HepG2 (cell line): ENCODE results near the gene BBS4. TPM values are rescaled to one million over a fixed set of nuclear protein-coding genes. Genes with fewer than 3 reads are reported as not detected.

Experiments used
- ATAC-seq: fragments of 200-7000 bp; cut with Tn5 transposase; 3 replicates; pipeline ENCODE4 v1.9.1; 2020; ENCODE audit warnings: mild to moderate bottlenecking, moderate library complexity
- BruUV-seq: library from RNA; stranded (reverse); fragments of 400-500 nt; replicated peaks from 2 replicates; lab custom pipeline; 2021; lab: Mats Ljungman, UMichigan
- CTCF ChIA-PET: fragments of 300-600 bp; formaldehyde crosslinking; extraction: SDS; loops from one replicate; lab custom pipeline; 2021; ENCODE audit warnings: low total read pairs, inconsistent platforms, low intra/inter-chr PET ratio; lab: Yijun Ruan, JAX
- POLR2A ChIA-PET: fragments of 350-600 bp; sonication (Branson Sonifier 250); formaldehyde crosslinking; loops from one replicate; lab custom pipeline; 2020; ENCODE audit warnings: antibody characterized with exemption, inconsistent platforms; lab: Yijun Ruan, JAX
- DNase-seq: peaks from one replicate; pipeline ENCODE4 v3.0.0-alpha.2; 2015; ENCODE audit warnings: low spot score
- FAIRE-seq: peaks from 3 replicates; lab custom pipeline; 2011; peaks lifted over from hg19 to GRCh38; lab: Jason Lieb, UNC
- H2AFZ ChIP-seq: one replicate; pipeline ENCODE4 v1.6.1; 2011; ENCODE audit warnings: low read length, inconsistent platforms
- H3K27ac ChIP-seq: fragments of 300-600 bp; 3 replicates; pipeline ENCODE4 v1.8.0; 2011; ENCODE audit warnings: mixed run types, mild to moderate bottlenecking, mixed read lengths, low read length, inconsistent platforms; ENCODE audit not compliant: insufficient read depth; ENCODE audit errors: extremely low read length
- H3K27me3 ChIP-seq, 2 experiments: fragments of 200-600 bp in 1 of 2; 2 replicates in 1 of 2; 3 replicates in 1 of 2; pipeline versions ENCODE4 v1.6.0 to v1.8.0; 2011; ENCODE audit warnings: low read length in 2 of 2, mild to moderate bottlenecking in 2 of 2, moderate library complexity in 2 of 2, inconsistent platforms in 1 of 2; ENCODE audit not compliant: insufficient read depth in 2 of 2, control insufficient read depth in 1 of 2
- H3K36me3 ChIP-seq, 2 experiments: fragments of 200-600 bp in 1 of 2; replicated peaks in 1 of 2; 2 replicates in 1 of 2; 3 replicates in 1 of 2; pipeline versions ENCODE4 v1.5.1 to v1.8.0; 2011; ENCODE audit warnings: low read length in 2 of 2, inconsistent platforms in 1 of 2; ENCODE audit not compliant: insufficient read depth in 2 of 2, control insufficient read depth in 1 of 2
- H3K4me1 ChIP-seq: 2 replicates; pipeline ENCODE4 v1.5.1; 2012; ENCODE audit warnings: low read length, inconsistent platforms; ENCODE audit not compliant: insufficient read depth
- H3K4me2 ChIP-seq: 2 replicates; pipeline ENCODE4 v1.6.0; 2011; ENCODE audit warnings: low read depth, low read length, inconsistent platforms
- H3K4me3 ChIP-seq, 3 experiments: fragments of 200-600 bp in 1 of 3; sonication (generic), shearing (Covaris generic) in 1 of 3; replicated peaks in 1 of 3; 2 replicates each; pipeline ENCODE4 v1.5.1; 2011 to 2016; ENCODE audit warnings: low read length in 3 of 3, inconsistent platforms in 2 of 3, low read depth in 2 of 3, mild to moderate bottlenecking in 2 of 3, control low read depth in 1 of 3, mixed read lengths in 1 of 3; ENCODE audit not compliant: insufficient read depth in 1 of 3
- H3K79me2 ChIP-seq: one replicate; pipeline ENCODE4 v1.6.1; 2011; ENCODE audit warnings: low read length, inconsistent platforms; ENCODE audit not compliant: insufficient read depth
- H3K9ac ChIP-seq: 2 replicates; pipeline ENCODE4 v1.6.0; 2011; ENCODE audit warnings: mild to moderate bottlenecking, low read depth, low read length, inconsistent platforms; ENCODE audit not compliant: insufficient read depth
- H3K9me3 ChIP-seq: 2 replicates; pipeline ENCODE4 v1.5.1; 2012; ENCODE audit warnings: mild to moderate bottlenecking, low read length
- H4K20me1 ChIP-seq: 2 replicates; pipeline ENCODE4 v1.6.0; 2011; ENCODE audit warnings: inconsistent platforms, mild to moderate bottlenecking, low read length, moderate library complexity; ENCODE audit not compliant: insufficient read depth
- ARNTL ChIP-seq: sonication (generic); formaldehyde crosslinking; IDR thresholded peaks from 2 replicates; pipeline ENCODE4 v1.4.0; 2020; ENCODE audit warnings: mild to moderate bottlenecking, missing genetic modification reagents
- RBM22 ChIP-seq: fragments of 200-400 bp; formaldehyde crosslinking; optimal IDR thresholded peaks from 2 replicates; pipeline ENCODE3; 2017; ENCODE audit warnings: mild to moderate bottlenecking, low read length, moderate library complexity
- SMARCE1 ChIP-seq: fragments of 450-650 bp; IDR thresholded peaks from 2 replicates; pipeline ENCODE4 v1.6.1; 2017; ENCODE audit warnings: borderline replicate concordance
- SNRNP70 ChIP-seq: fragments of 200-400 bp; formaldehyde crosslinking; IDR thresholded peaks from 2 replicates; pipeline ENCODE4 v1.6.1; 2017; ENCODE audit warnings: mild to moderate bottlenecking, low read depth, low read length, moderate library complexity
- SP1 ChIP-seq, 2 experiments: fragments of 450-650 bp in 1 of 2; sonication (generic) in 1 of 2; formaldehyde crosslinking in 1 of 2; IDR thresholded peaks; 2 replicates each; pipeline versions ENCODE4 v1.4.0 to v1.6.1; 2016 to 2020; ENCODE audit warnings: missing genetic modification reagents in 1 of 2
- TCF12 ChIP-seq, 2 experiments: fragments of 450-650 bp in 1 of 2; sonication (generic) in 1 of 2; formaldehyde crosslinking in 1 of 2; IDR thresholded peaks; 2 replicates each; pipeline versions ENCODE4 v1.6.1 to v1.8.0; 2017 to 2022; ENCODE audit warnings: antibody characterized with exemption in 1 of 2, mild to moderate bottlenecking in 1 of 2, missing genetic modification reagents in 1 of 2, moderate library complexity in 1 of 2
- TRIM22 ChIP-seq: fragments of 450-650 bp; IDR thresholded peaks from 2 replicates; pipeline ENCODE4 v1.6.1; 2017
- ZNF253 ChIP-seq: sonication (generic); formaldehyde crosslinking; IDR thresholded peaks from 2 replicates; pipeline ENCODE4 v1.8.0; 2022; ENCODE audit warnings: mild to moderate bottlenecking, missing genetic modification reagents, borderline replicate concordance
- ZNF766 ChIP-seq: sonication (generic); formaldehyde crosslinking; IDR thresholded peaks from 2 replicates; pipeline ENCODE4 v1.5.0; 2020; ENCODE audit warnings: missing genetic modification reagents, borderline replicate concordance
- ZSCAN12 ChIP-seq: sonication (generic); formaldehyde crosslinking; IDR thresholded peaks from 2 replicates; pipeline ENCODE4 v1.9.0; 2021; ENCODE audit warnings: mild to moderate bottlenecking, missing genetic modification reagents
- WGBS: methylation state at CpG from one replicate; pipeline ENCODE4 v1.1.6; 2017; ENCODE audit warnings: low lambda C conversion rate; 5-methylcytosine and 5-hydroxymethylcytosine counted together
- in situ Hi-C: cut with HindIII; loops from 2 replicates; pipeline ENCODE4 v1.10.0; 2017; ENCODE audit warnings: low pct_unique_long_range_greater_than_20kb; ENCODE audit not compliant: extremely low pct_ligation_motif_present
- intact Hi-C: fragments of 100-400 bp; cut with micrococcal nuclease; formaldehyde crosslinking; loops from one replicate; pipeline ENCODE4 v1.10.0; 2022; ENCODE audit not compliant: unreplicated experiment
- polyA plus RNA-seq, 8 experiments: library from polyadenylated mRNA; depleted of rRNA in 3 of 8; stranded (reverse) in 7 of 8; unstranded in 1 of 8; fragments of >200 nt; fragmentation: Illumina TruSeq in 4 of 8; extraction: Trizol in 4 of 8; gene quantifications; 2 replicates each; pipeline versions ENCODE4 v1.2.1 to v1.2.3, GENCODE V29; 2011 to 2016; ENCODE audit warnings: low read depth in 4 of 8, missing spikeins in 1 of 8, mixed read lengths in 1 of 8; ENCODE audit not compliant: insufficient read depth in 1 of 8
- total RNA-seq, 5 experiments: library from RNA; depleted of rRNA; stranded (reverse); fragments of >200 nt; fragmentation: Illumina TruSeq; extraction: Trizol; gene quantifications; 2 replicates each; pipeline ENCODE4 v1.2.3, GENCODE V29; 2016; ENCODE audit warnings: low read depth in 1 of 5

The BBS4 gene
- total and polyA plus RNA-seq, 2 of the 13 experiments (the other 11 are each of a cell fraction or from before 2014, with no cell fraction given): 16.0 to 21.3 TPM

GRCh38 chr15:72735111-72735510 is 49.1 kb downstream of the BBS4 start:
- in situ Hi-C loops: no loop called here
- no peak overlapping the region for H3K4me2 ChIP-seq
- no peaks in the 10 kb centered on the region for H3K27me3 ChIP-seq
- no peak overlapping the region for H3K4me3 ChIP-seq
- no TSS peak for BruUV-seq
- H3K4me1 ChIP-seq: no peaks in the 10 kb centered on the region
- CTCF ChIA-PET: no interaction called here
- peaks cover 11 to 47% of the 10 kb centered on the region in 2 experiments for H3K36me3 ChIP-seq
- POLR2A ChIA-PET: no interaction called here
- H3K9ac ChIP-seq: no peak overlapping the region
- WGBS: 94% methylated on average over 2 of the region's 2 CpGs
- no peak overlapping the region for H2AFZ ChIP-seq
- intact Hi-C loops: no loop called here
- no peak for FAIRE-seq
- no peak for DNase-seq
- TF ChIP-seq ZNF766 (no peak), ZNF253 (CRISPR knock-in tag) (no peak), ARNTL (CRISPR knock-in tag) (no peak), ZSCAN12 (no peak), SNRNP70 (no peak), TCF12 (IDR thresholded peaks at IDR 0.05) (no peak), TCF12 (CRISPR knock-in tag; IDR thresholded peaks at IDR 0.05) (no peak), RBM22 (no peak), SMARCE1 (no peak), SP1 (IDR thresholded peaks at IDR 0.05) (no peak), SP1 (CRISPR knock-in tag; IDR thresholded peaks at IDR 0.05) (no peak), TRIM22 (no peak)
- no peaks in the 10 kb centered on the region for H4K20me1 ChIP-seq
- no peaks in the 10 kb centered on the region for H3K9me3 ChIP-seq
- no peak for ATAC-seq
- no peak overlapping the region for H3K27ac ChIP-seq
- no peaks in the 10 kb centered on the region for H3K79me2 ChIP-seq
